Suprapubic skin (tissue), 4 donors: ENCODE measurements around the gene BMPR2. TPM values are rescaled to one million over a fixed set of nuclear protein-coding genes. Genes with fewer than 3 reads are reported as not detected.
"Not testable (repeated sequence)": the region's sequence is repeated elsewhere in the genome, so short reads cannot be mapped to it uniquely, and the experiment has no call there.

Experiments
- DNase-seq, 2 donors: peaks; one replicate each; pipeline ENCODE4 v3.0.0-alpha.2; 2019; ENCODE audit warnings: low spot score in 2 of 2
- H3K27ac ChIP-seq: fragments of 200-600 bp; sonication (generic); one replicate; pipeline ENCODE4 v1.5.1; 2019
- H3K27me3 ChIP-seq: fragments of 200-600 bp; sonication (generic); one replicate; pipeline ENCODE4 v1.5.1; 2019
- H3K36me3 ChIP-seq: fragments of 200-600 bp; sonication (generic); one replicate; pipeline ENCODE4 v1.5.1; 2019
- H3K4me1 ChIP-seq: fragments of 200-600 bp; sonication (generic); one replicate; pipeline ENCODE4 v1.5.1; 2019
- H3K4me3 ChIP-seq: fragments of 200-600 bp; sonication (generic); one replicate; pipeline ENCODE4 v1.5.1; 2019; ENCODE audit warnings: mild to moderate bottlenecking
- H3K9me3 ChIP-seq: fragments of 200-600 bp; sonication (generic); one replicate; pipeline ENCODE4 v1.5.1; 2019
- CTCF ChIP-seq, 2 donors: fragments of 200-600 bp in 1 of 2; fragments of 450-650 bp in 1 of 2; sonication (generic) in 1 of 2; IDR thresholded peaks; one replicate each; pipeline ENCODE4 v1.5.1; 2016 to 2019; ENCODE audit warnings: antibody characterized with exemption in 2 of 2, mild to moderate bottlenecking in 1 of 2, moderate library complexity in 1 of 2
- EP300 ChIP-seq: sonication (generic); formaldehyde crosslinking; IDR thresholded peaks from one replicate; pipeline ENCODE4 v1.6.1; 2017; ENCODE audit warnings: antibody characterized with exemption
- POLR2A ChIP-seq, 2 donors: fragments of 450-650 bp; IDR thresholded peaks; one replicate each; pipeline ENCODE4 v1.6.1; 2017; ENCODE audit warnings: antibody characterized with exemption in 2 of 2, mild to moderate bottlenecking in 2 of 2, moderate library complexity in 2 of 2
- POLR2AphosphoS5 ChIP-seq, 3 donors: sonication (generic); formaldehyde crosslinking; IDR thresholded peaks; one replicate each; pipeline ENCODE4 v1.6.1; 2017; ENCODE audit warnings: antibody characterized with exemption in 3 of 3
- WGBS: methylation state at CpG from one replicate; pipeline ENCODE4 v1.1.5; 2018; 5-methylcytosine and 5-hydroxymethylcytosine counted together
- total RNA-seq, 4 donors: library from RNA; depleted of rRNA; stranded (reverse); fragments of >200 nt; gene quantifications; one replicate each; pipeline ENCODE4 v1.1.0, GENCODE V29; 2016

Gene BMPR2
- total RNA-seq, 4 donors from 2014 or later: 37.8 to 47.1 (median 42.3) TPM

GRCh38 chr2:202382684-202383083, 6.6 kb downstream of the BMPR2 start:
- no peaks in the 10 kb centered on the region for H3K27me3 ChIP-seq
- no peaks in the 10 kb centered on the region for H3K36me3 ChIP-seq
- DNase-seq: no peak
- TF ChIP-seq POLR2AphosphoS5 (IDR thresholded peaks at IDR 0.05) (no peak), CTCF (IDR thresholded peaks at IDR 0.05) (no peak), POLR2A (IDR thresholded peaks at IDR 0.05) (no peak), EP300 (no peak)
- peaks cover 35% of the 10 kb centered on the region for H3K4me1 ChIP-seq
- H3K4me3 ChIP-seq: no peak overlapping the region
- H3K27ac ChIP-seq: no peak overlapping the region
- H3K9me3 ChIP-seq: no peaks in the 10 kb centered on the region
- WGBS: 94% methylated on average over 2 of the region's 2 CpGs

- H3K9me3 ChIP-seq, H3K4me1 ChIP-seq, DNase-seq, H3K36me3 ChIP-seq, H3K4me3 ChIP-seq, H3K27ac ChIP-seq, H3K27me3 ChIP-seq: not testable (repeated sequence)
- 93% methylated on average over 12 of the region's 12 CpGs for WGBS
These were observed 10.4 kb downstream of the BMPR2 start for GRCh38 chr2:202386495-202386894.

GRCh38 chr2:202387608-202388342, 11.6 kb downstream of the BMPR2 start:
- H3K27ac ChIP-seq: no peak overlapping the region
- TF ChIP-seq POLR2AphosphoS5 (IDR thresholded peaks at IDR 0.05): no peak
- DNase-seq: no peak
- H3K4me3 ChIP-seq: no peak overlapping the region
- no peaks in the 10 kb centered on the region for H3K9me3 ChIP-seq
- H3K36me3 ChIP-seq: no peaks in the 10 kb centered on the region
- H3K27me3 ChIP-seq: no peaks in the 10 kb centered on the region
- peaks cover 4% of the 10 kb centered on the region for H3K4me1 ChIP-seq
- 70% methylated on average over 8 of the region's 8 CpGs for WGBS

- Histone ChIP-seq H3K36me3 (peaks cover 6% of the 10 kb centered on the region), H3K4me1 (peaks cover 5% of the 10 kb centered on the region), H3K27ac (no peak overlapping the region), H3K4me3 (no peak overlapping the region), H3K27me3 (no peaks in the 10 kb centered on the region), H3K9me3 (no peaks in the 10 kb centered on the region)
- TF ChIP-seq EP300 (no peak), POLR2A (IDR thresholded peaks at IDR 0.05) (no peak), CTCF (IDR thresholded peaks at IDR 0.05) (no peak), POLR2AphosphoS5 (IDR thresholded peaks at IDR 0.05) (no peak)
- no peak for DNase-seq
These were observed 24.8 kb downstream of the BMPR2 start for GRCh38 chr2:202400941-202401340.

GRCh38 chr2:202405798-202406197, 29.7 kb downstream of the BMPR2 start:
- TF ChIP-seq CTCF (IDR thresholded peaks at IDR 0.05) (no peak), POLR2AphosphoS5 (IDR thresholded peaks at IDR 0.05) (no peak), EP300 (no peak), POLR2A (IDR thresholded peaks at IDR 0.05) (no peak)
- Histone ChIP-seq H3K27me3 (no peaks in the 10 kb centered on the region), H3K4me3 (no peak overlapping the region), H3K9me3 (no peaks in the 10 kb centered on the region), H3K27ac (no peak overlapping the region), H3K36me3 (peaks cover 6% of the 10 kb centered on the region), H3K4me1 (peaks cover 13% of the 10 kb centered on the region)
- DNase-seq: no peak
- WGBS: 79% methylated on average over 1 of the region's 1 CpG

- no peak overlapping the region for H3K4me3 ChIP-seq
- no peak for TF ChIP-seq POLR2A (IDR thresholded peaks at IDR 0.05)
- no peak overlapping the region for H3K27ac ChIP-seq
- H3K27me3 ChIP-seq: no peaks in the 10 kb centered on the region
- 69% methylated on average over 2 of the region's 2 CpGs for WGBS
- H3K9me3 ChIP-seq: no peaks in the 10 kb centered on the region
- DNase-seq: no peak
- H3K36me3 ChIP-seq: peaks cover 6% of the 10 kb centered on the region
- peaks cover 9% of the 10 kb centered on the region for H3K4me1 ChIP-seq
These were observed 30.4 kb downstream of the BMPR2 start for GRCh38 chr2:202406445-202406978.
